Erythroblast (primary cell): Measurements from ENCODE around the gene RPL5.

Experiments
- DNase-seq, 2 experiments: peaks; one replicate each; lab custom pipeline; 2025; lab: John Stamatoyannopoulos, UW
- GATA1 ChIP-seq: IDR thresholded peaks from 2 replicates; pipeline ENCODE4 v1.6.1; 2011; ENCODE audit warnings: low read depth, mild to moderate bottlenecking, control low read depth, low read length, moderate library complexity
- POLR2A ChIP-seq: IDR thresholded peaks from 2 replicates; pipeline ENCODE4 v1.6.1; 2011; ENCODE audit warnings: mild to moderate bottlenecking, low read length

The RPL5 gene

GRCh38 chr1:92831762-92832536 lies at the start of gene RPL5:
Gene RPL5 (plus strand): TSS chr1:92832040. CDS start chr1:92832115, 75 bp downstream.
- DNase-seq = peak; percentile 98 to 99

GRCh38 chr1:92783550-92783949 lies 48.3 kb upstream of the RPL5 start:
- DNase-seq = peak; percentile 30 to 34

More at GRCh38 chr1:92831762-92832536, at the start of gene RPL5:
- no peak for TF ChIP-seq GATA1
- TF ChIP-seq POLR2A = peak; percentile 99

- DNase-seq = peak; percentile 32 to 64
- TF ChIP-seq POLR2A (no peak), GATA1 (no peak)
Observed at GRCh38 chr1:92784021-92784638, 47.7 kb upstream of the RPL5 start.

- TF ChIP-seq POLR2A = peak; percentile 77
- TF ChIP-seq GATA1 = no peak
- DNase-seq = peak; percentile 95
Observed at GRCh38 chr1:92784639-92785500, 47.0 kb upstream of the RPL5 start, which contains the start of gene EVI5. Gene EVI5 (minus strand): TSS chr1:92785108. CDS start chr1:92736546, 48,562 bp downstream.

DNA sequence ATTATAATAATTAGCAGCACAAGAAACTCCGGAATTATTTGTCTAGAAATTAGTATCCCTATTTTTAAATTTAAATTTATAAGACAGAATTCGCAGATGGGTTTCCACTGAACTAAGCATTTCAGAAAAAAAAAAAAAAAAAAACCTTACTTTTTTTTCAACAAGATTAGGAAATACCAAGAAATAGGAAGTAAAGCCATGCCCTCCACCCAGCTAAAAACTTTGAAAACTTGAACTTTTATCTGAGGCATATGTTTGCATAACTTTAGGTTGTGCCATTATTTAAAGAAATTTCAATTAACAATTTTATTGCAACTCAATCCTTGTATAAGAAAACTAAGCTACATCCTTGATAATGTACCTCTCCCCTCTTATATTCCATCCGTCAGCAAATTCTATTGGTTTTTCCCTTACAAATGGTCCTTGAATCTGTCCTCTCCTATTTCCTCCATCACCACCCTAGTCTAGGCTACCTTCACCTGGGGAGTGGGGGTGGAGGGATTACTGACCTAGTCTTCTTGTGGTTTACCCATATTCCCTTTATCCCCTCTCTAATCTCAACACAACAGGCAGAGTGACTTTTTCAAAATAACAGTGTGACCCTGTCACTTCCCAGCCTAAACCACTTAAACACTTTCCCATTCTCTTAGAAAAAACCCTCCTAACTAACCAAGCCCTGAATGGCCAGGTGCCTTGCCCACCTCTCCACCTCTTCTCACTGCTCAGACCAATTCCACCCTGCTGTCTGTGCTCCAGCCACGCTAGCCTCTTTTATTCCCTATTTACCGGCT lies 45.5 kb upstream of the RPL5 start:
- DNase-seq = no peak
- no peak for TF ChIP-seq POLR2A

GRCh38 chr1:92790081-92790480 lies 41.8 kb upstream of the RPL5 start:
- no peak for TF ChIP-seq GATA1
- TF ChIP-seq POLR2A = no peak
- DNase-seq = no peak

- TF ChIP-seq POLR2A = no peak
- TF ChIP-seq GATA1 = no peak
- no peak for DNase-seq
Observed at GRCh38 chr1:92790867-92791266, 41.0 kb upstream of the RPL5 start.

- DNase-seq = no peak
- TF ChIP-seq POLR2A = no peak
- TF ChIP-seq GATA1 = no peak
Observed at GRCh38 chr1:92791487-92792066, 40.3 kb upstream of the RPL5 start.

DNA sequence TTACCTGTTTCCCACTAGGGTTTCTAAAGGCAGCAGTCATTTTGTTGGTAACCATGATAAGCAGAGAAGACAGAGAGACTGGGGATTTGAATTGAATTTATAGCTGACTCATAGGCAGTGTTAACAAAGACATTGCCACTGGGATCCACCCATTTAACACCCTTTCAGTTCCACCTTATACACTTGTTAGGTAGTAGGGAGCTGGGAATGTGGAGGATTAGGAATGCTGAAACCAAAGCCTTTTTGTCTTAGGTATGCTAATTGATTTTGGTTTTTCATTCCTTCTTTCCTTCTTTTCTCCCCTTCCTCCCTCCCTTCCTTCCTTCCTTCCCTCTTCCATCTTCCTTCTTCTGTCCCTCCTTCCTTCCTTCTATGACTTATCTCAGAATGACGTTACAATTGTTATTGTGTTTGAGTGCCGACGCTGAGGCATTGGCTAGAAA lies 39.5 kb upstream of the RPL5 start:
- no peak for TF ChIP-seq POLR2A
- TF ChIP-seq GATA1 = no peak
- peak; percentile 32 to 44 for DNase-seq

DNA sequence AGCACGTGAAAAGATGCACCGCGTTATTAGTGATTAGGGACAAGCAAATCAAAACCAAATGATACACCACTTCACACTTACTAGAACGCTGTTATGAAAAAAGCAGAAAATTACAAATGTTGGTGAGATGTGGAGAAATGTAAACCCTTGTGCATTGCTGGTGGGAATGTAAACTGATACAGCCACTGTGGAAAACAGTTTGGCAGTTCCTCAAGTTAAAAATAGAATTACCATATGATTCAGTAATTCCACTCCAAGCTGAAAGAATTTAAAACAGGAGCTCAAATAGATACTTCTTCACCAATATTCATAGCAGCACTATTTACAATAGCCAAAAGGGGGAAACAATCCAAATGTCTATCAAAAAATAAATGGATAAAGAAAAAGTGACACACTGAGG lies 36.7 kb upstream of the RPL5 start:
- TF ChIP-seq GATA1 (no peak), POLR2A (no peak)
- DNase-seq = no peak

DNA sequence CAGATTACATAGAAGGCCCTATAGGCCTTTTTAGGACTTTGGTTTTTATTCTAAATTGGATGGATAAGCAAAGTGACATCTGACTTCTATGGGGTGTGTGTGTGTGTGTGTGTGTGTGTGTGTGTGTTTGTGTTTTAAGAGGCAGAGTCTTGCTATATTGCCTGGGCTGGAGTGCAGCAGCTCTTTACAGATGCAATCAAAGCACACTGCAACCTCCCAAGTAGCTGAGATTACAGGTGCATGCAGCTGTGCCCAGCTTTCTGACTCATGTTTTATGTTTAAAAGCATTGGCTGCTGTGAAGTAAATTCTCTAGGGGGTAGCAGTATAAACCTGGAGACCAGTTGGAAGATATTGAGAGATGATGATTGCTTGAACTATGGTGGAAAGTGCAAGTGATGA lies 34.5 kb upstream of the RPL5 start:
- no peak for TF ChIP-seq POLR2A
- no peak for TF ChIP-seq GATA1
- DNase-seq = no peak

- DNase-seq = no peak
- TF ChIP-seq POLR2A (no peak), GATA1 (no peak)
Observed at GRCh38 chr1:92797961-92798360, 33.9 kb upstream of the RPL5 start.
